Fibroblast of peridontal ligament (primary cell): ENCODE data around the gene UGDH.
A peak's percentile ranks its signal among the peaks of the same experiment; 100 is the strongest.
"Not testable (repeated sequence)": the region's sequence is repeated elsewhere in the genome, so short reads cannot be mapped to it uniquely, and the experiment has no call there.

Experiments
- DNase-seq: peaks from one replicate; pipeline ENCODE4 v3.0.0-alpha.2; 2010; ENCODE audit errors: extremely low read depth

The UGDH gene

DNA sequence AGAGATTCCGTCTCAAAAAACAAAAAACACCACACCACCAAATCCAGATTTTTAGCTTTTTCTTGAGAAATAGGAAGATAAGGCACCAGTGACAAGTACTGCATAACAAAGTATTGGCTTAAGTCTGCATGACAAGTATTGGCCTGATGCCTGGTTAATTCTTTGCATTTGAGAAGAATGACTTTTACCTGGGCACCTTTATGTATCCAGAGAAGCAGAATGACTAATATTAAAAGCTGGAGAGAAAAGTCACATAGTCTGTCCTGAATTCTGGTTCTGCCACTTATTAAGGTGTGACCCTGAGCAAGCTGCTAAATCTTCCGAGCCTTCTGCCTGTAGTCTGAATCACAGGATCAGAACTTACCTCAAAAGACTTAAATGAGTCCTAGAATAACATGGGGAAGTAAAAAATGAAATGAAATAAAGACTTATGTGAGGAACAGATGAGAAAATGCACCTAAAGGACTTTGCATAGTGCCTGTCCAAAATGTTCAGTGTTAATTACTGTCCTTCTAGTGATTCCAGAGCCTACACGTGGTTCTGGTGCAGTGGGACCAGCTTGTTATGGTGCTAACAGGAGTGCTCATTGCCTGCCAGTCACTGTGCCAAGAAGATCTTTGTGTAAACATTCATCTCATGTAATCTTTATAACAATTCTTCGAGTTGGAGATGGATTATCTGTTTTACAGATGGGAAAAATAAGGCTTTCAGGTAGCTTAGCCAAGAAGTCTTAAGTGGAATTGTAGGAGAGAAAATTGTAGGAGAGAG is 31.6 kb downstream of the UGDH start:
- peak; percentile 26 for DNase-seq

DNA sequence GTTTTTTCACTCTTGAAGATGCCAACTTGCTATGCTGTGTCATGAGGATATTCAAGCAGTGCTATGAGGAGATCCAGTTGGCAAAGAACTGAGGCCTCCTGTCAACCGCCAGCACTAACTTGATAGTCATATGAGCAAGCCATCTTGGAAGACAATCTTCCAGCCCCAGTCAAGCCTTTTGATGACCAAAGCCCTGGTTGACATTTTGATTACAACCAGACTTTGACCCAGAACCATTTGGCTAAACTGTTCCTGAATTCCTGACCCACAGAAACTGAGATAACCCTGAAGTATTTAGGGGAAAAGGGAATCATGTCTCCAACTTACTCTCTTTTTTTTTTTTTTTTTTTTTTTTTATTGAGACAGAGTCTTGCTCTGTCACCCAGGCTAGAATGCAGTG is 32.9 kb downstream of the UGDH start:
- DNase-seq: no peak

DNA sequence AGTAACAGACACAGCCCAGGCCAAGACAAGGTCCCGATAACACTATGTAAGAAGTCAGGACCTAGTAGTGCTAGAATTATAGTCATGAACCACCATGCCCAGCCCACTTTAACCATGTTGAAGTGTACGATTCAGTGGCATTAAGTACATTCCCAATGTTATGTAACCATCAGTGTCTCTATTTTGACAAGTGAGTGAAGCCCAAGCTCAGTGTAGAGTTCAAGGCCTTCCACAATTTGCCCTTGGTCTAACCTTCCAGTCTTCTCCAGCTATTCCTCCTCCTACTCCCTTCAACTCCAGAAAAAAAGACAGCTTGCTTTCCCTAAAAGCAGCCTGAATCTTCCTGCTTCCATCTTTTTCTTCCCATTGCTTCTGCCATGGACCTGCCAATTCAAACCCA is 36.9 kb downstream of the UGDH start:
- no peak for DNase-seq

DNA sequence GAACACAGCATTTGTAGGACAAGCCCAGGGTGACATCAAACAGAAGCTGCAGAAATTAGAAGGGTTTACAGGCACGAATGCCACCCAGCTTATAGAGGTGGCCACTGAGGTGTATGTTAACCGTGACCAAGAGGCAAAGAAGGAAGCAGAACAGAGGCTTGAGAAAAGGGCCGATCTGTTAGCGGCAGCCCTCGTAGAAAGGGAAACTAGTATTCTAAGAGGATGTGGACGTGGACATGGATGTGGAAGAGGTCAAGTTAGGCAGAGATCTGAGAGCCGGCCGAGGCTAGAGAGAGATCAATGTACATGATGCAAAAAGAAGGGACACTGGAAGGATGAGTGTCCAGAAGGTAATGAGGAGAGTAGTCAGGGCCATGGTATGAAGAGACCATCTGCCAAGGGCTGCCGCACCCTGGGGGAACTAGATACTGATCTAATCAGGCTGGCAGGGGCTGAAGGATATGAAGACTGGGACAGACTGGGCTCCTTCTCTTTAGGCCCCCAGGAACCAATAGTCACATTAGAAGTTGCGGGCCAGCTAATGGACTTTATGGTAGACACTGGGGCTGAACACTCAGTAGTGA is 40.9 kb downstream of the UGDH start:
- DNase-seq: no peak

DNA sequence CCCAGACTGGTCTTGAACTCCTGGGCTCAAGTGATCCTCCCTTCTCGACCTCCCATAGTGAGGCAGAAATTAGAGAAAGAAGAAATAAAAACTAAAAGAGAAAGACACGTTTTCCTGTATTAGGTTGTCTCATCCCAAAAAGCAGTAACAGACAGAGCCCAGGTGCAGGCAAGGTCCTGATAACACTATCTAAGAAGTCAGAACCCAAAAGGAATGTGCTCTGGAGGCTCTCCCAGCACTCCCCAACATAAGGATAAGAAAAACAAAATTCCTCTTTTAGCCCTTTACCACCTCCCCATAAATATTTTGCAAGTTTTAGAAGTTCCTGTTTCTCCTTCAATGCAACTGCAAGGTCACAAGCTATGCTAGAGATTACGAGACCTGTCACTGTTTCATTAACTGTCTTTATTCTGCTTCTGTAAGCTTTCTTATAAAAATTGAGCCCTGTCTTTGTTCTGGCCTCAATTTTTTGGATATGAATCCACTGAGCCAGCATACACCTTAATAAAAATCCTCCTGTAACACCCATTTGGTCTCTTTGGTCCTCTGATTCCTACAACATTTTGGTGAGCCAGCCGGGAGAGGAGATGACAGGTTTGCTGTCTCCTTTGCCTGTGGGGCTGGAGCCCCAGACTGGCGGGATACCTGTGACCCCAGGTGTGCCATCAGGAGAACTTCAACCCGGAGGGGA is 42.5 kb downstream of the UGDH start:
- DNase-seq: no peak

DNA sequence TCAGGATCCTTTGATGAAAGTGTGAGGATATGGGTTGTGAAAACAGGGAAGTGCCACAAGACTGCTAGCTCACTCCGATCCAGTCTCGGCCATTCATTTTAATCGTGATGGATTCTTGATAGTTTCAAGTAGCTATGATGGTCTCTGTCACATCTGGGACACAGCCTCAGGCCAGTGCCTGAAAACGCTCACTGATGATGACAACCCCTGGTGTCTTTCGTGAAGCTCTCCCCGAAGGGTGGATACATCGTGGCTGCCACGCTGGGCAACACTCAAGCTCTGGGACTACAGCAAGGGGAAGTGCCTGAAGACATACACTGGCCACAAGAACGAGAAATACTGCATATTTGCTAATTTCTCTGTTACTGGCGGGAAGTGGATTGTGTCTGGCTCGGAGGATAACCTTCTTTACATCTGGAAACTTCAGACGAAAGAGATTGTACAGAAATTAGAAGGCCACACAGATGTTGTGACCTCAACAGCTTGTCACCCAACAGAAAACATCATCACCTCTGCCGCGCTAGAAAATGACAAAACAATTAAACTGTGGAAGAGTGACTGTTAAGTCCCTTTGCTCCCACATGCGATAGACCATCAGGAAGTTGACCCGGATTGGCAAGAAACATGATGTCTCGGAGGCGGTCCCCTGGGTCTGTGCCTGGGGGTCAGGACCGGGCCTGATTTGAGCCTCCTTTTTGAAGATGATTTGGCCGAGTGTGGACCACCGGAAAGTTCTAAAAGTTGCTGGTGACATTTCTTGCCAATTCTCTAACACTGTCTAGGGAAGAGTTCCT is 46.1 kb downstream of the UGDH start:
- DNase-seq: no peak

DNA sequence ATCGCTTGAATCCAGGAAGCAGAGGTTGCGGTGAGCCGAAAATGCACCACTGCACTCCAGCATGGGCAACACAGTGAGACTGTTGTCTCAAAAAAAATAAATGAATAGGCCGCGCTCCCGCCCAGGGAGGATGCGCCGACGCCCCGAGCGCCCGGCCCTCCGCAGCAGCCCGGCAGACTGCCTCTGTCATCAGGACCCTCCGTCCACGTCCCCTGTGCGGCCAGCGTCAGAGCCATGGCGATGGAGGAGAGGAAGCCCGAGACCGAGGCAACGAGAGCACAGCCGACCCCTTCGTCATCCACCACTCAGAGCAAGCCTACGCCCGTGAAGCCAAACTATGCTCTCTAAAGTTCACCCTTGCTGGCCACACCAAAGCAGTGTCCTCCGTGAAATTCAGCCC is 47.0 kb downstream of the UGDH start:
- DNase-seq: no peak

DNA sequence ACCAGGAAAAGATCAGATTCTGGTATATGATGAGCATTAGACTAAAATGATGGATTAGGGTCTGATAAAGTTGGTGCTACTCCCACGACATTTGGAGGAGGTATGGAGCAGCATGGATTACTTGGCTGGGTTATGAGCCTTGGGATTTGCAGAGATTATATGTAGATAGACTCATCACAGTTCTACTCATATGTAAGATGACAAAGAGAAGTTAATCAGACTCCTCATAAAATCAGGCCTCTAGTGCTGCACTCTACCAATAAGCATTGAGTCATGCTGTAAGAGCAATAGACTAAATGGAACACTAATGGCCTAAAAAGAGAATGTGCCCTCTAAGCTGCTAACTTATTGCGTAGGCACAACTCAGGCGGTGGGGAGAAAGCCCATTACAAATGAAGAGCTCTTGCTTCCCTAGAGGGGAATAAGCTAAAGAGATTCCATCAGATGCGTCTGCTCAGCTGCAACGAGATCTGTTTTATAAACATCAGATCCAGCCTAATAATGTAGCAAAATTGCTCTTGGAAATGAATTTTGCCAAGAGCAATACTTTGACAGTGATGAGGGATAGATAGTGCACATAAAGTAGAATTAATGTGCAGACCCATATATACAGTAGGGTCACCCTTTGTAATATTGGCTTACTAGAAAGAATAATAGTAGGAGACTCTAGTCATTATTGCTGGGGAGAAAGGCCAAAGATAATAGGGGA is 50.9 kb downstream of the UGDH start:
- DNase-seq: no peak

DNA sequence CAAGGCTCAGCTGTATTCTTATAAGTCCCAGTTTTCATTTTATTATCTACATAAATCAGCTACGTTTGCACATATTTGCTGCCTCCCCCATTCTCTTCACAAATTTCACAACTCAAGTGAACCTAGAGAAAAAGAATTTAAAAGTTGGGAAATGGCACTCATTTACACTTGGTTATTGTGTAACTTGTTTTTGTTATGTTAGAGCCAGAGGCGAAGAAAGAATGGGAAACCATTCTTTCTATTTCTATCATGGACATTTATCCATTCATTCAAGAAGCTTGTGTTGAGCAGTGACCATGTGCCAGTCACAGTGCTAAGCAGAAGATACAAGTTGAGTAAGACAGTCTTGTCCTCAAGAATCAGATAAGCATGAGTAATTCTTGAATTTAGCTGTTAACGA is 54.8 kb downstream of the UGDH start:
- no peak for DNase-seq

DNA sequence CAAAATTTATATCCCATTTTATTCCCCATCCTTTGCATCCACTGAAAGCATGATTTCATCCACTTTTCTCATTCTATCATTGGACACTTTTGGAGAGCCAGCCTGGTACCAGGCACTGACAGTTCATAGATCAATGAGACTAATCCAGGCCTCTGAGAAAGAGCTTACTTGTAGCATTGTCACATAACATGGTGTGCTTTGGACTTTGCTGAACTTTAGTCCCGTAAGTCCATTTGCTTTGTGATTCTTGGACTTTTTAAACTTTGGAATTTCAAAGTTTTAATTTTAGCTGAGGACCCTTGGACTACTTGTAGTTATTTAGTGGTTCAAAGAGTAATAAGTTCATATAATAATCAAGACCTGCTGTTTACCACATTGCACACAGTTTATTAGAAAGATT is 56.8 kb downstream of the UGDH start:
- DNase-seq: no peak

DNA sequence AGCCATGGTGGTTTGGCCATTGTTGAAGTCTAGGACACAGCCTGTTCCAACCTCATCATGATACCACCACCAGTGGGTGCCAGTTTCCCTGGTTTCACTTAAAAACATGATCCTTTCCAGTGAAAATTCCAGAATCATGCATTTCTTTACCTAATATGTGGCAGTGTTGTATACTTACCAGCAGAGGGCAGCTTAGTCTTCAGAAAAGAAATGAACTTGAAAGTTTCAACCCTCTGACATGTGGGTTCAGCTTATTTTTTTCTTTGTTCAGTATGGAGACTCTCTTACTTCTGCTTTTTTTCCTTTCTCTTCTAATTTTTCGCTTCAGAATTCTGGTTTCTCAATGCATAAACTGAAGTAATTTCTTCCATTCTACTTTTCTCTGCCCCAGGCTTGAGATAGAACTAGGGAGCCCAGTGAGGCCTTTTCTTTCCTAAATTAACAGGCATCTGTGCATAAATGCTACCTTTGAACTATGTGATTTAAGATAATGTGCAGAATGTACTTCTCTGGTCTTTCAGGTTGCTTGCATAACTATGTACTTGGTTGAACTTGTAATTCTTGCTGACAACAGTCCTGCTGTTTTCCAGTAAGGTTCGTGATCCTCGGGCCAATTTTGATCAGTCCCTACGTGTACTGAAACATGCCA is 57.7 kb downstream of the UGDH start:
- DNase-seq: peak; percentile 95

DNA sequence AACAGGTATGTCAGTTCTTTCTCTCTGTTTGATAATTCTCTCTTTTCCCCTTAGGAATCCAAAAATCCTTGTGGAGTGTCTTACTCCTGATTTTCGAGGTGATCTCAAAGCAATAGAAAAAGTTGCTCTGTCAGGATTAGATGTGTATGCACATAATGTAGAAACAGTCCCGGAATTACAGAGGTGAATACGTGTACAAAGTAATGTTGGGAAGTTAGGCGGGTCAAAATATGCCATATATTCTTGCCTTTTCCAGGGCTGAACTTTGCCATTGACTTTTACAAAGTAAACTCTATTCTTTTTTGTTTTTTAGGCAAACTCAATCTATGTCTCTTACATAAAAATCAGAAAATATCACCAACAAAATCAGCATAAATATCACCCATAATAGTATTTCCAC is 59.8 kb downstream of the UGDH start:
- no peak for DNase-seq

DNA sequence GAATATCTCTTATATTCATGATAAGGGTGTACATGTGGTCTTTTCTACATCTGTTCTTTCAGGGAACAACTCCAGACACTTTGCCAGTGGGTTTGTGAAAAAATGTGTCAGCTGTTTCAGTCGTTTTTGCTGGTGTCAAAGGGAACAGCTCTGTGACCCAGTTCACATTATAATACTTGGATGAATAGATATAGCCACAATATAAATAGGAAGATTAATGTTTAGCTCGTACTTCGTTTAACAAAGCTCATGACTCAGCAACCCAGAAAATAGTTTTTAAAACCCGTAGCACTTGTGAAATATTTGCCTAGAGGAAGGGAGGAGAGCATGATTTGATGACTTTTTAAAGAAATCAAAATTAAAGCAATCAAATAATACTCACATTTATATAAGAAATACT is 60.5 kb downstream of the UGDH start:
- peak; percentile 60 for DNase-seq

DNA sequence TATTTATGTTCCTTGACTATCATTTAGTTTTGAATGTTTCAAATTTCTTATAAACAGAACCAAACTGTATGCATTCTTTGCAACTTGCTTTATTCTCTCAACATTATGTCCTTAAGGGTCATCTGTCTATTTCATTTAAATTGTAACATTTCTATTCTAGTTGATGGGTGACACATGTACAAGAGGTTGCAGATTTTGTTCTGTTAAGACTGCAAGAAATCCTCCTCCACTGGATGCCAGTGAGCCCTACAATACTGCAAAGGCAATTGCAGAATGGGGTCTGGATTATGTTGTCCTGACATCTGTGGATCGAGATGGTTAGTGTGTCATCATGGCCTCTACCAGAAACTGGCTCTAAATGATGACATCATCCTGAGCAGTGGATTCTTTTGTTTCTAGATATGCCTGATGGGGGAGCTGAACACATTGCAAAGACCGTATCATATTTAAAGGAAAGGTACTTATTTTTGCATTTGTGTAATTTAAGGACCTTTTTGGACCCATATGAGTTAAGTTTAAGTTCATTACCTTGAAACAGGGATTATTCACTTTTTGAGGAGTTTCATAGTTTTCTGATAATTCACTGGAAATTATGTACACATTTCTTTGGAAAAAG is 62.2 kb downstream of the UGDH start:
- DNase-seq: peak; percentile 89

DNA sequence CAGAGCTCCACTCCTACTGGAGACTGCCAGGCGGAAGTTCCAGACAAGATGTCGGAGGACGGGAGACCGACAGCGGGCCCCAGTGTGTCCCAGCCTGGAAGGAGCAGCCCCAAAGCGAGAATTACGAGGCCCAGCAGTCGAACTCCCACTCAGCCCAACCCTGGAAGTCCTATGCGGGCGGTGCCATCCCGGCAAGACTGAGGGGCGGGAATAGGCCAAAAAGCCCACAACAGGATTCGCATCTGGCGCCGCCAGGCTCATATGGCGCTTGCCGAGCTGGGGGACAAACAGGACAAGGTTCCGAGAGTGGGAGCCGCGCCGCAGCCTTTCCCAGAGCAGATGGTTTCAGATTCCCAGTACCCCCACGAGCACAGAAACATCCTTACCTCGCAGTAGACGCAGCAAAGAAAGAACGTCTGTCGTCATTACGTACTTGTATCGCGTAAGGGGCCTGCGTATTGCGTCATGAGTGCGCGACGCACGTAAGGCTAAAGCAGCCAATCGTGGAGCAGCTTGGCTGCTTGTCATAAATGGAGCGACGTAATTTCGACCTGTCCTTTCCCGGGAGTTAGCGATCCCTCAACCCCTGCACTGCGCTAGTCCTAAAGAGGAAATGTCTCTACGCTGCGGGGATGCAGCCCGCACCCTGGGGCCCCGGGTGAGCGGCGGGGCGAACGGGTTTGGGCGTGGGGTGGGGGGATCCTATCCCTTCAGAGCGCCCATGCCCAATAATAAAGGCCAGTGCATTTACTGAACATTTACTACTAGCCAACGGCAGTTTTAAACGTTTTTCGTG is 68.5 kb downstream of the UGDH start, which contains the start of the genes LIAS and RPL9:
Gene LIAS, plus strand, starts transcription at position 552 of the 796 bp plus-strand sequence. Its CDS starts 62 bp downstream, at position 614.
Gene RPL9, minus strand, starts transcription at position 418 of the 796 bp plus-strand sequence. CDS start 483 bp downstream, outside the sequence.
- peak; percentile 99 for DNase-seq

DNA sequence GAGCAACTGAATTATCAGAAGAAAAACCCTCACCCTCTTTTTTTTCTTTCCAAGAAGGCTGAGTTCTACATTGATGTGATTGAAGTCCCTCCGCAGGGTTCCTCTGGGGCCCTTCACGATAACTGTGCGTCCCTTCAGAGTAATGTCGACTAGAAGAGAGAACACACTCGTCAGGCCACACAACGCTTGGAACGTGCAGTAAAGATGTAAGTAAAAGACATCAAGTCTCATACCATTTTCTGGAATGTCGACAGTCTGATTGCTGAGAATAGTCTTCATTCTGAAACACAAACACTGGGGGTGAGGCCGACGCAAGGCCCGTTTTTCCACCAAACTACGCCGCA is 69.1 kb downstream of the UGDH start:
- DNase-seq: not testable (repeated sequence)

DNA sequence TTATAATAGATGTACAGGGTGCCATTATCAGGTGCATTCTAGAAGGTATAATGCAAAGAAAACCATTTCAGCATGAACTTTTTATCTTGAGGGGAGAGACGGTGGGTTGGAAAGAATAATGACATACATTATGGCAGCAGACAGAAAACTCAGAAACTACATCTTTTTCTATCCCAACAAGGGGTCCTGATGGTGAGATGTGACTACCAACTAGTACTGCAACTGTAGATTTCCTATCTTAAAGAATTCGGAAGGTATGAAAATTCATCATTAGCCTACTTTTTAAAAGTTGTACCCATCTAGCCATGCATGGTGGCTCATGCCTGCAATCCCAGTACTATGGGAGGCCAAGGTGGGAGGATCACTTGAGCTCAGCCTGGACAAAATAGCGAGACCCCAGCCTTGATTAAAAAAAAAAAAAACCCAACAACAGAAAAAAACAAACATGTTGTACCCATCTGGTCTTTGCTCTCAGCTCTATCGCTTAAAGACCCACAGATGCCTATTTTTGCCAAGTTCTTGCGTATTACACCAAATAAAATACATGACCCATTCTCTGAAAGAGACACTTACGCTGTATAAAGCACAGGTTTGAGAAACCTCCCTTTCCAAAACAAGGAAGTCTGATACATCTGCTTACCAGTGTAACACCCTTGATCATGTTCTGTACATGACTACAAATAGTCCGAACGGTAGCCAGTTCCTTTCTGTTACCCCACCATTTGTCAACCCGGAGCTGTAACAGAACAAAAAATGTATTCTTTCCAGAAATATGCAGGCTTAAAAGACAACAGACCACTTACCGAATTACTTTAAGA is 70.1 kb downstream of the UGDH start:
- no peak for DNase-seq

DNA sequence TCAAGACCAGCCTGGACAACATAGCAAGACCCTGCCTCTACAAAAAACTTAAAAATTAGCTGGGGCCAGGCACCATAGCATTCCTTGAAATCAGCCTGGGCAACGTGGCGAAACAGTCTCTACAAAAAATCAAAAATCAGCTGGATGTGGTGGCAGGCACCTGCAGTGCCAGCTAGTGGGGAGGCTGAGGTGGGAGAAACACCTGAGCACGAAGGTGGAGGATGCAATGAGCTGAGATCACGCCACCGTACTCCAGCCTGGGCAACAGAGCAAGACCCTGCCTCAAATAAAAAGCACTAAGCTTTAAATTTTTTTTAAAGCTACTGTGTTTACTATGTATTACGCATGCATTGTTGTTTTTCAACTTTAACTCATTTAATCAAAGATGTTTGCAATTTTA is 71.8 kb downstream of the UGDH start:
- no peak for DNase-seq

DNA sequence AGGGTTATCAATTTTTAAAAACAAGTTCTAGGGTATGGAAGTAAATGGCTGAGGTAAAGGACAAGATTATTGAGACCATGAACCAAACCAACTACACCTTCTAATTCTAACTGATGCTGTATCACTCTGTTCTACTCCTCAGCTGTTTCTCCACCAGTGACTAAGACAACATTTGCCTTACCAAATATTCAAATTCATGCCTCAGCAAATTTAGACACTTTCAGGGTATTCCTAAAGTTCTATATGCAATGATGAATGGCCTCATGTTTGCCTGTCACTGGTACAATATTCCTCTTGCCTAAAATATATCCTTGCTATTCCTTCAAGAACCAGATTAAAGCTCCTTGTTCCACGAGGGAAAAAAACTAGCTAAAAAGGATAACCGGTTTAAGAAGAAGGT is 73.5 kb downstream of the UGDH start:
- DNase-seq: no peak
